C4-2B (cell line): ENCODE results near the gene B3GNT9.

Experiments
- H3K27ac ChIP-seq: fragments of 450-650 bp; 2 replicates; pipeline ENCODE4 v1.5.1; 2017
- CTCF ChIP-seq: fragments of 450-650 bp; conservative IDR thresholded peaks from 2 replicates; pipeline ENCODE4 v1.5.1; 2017; ENCODE audit warnings: mild to moderate bottlenecking
- ZFX ChIP-seq: fragments of 450-650 bp; IDR thresholded peaks from 2 replicates; pipeline ENCODE4 v1.6.1; 2017

Gene B3GNT9

GRCh38 chr16:67185651-67186134, 34.9 kb upstream of the B3GNT9 start:
- H3K27ac ChIP-seq = no peak overlapping the region
- no peak; the same call in 1 of the 2 replicates for TF ChIP-seq CTCF
- TF ChIP-seq ZFX = no peak

GRCh38 chr16:67184995-67185650, 34.3 kb upstream of the B3GNT9 start:
- peak overlapping the region; percentile 91 for H3K27ac ChIP-seq
- TF ChIP-seq ZFX = no peak
- TF ChIP-seq CTCF = peak; percentile 75

- TF ChIP-seq CTCF (no peak), ZFX (no peak)
- H3K27ac ChIP-seq = peak overlapping the region; percentile 91
Measured at GRCh38 chr16:67184453-67184994, 33.7 kb upstream of the B3GNT9 start.

GRCh38 chr16:67183627-67184452, 33.0 kb upstream of the B3GNT9 start, which contains the start of gene MATCAP1:
Gene MATCAP1 (minus strand): TSS chr16:67183963. CDS start chr16:67180610, 3,353 bp downstream.
- TF ChIP-seq CTCF (no peak), ZFX (0 out of 2 replicates have a peak, but pooled peaks have one; percentile 11)
- peak within 1 kb of the TSS; percentile 91 for H3K27ac ChIP-seq

GRCh38 chr16:67183284-67183626, 32.5 kb upstream of the B3GNT9 start:
- peak overlapping the region; percentile 91 for H3K27ac ChIP-seq
- TF ChIP-seq CTCF (no peak), ZFX (0 out of 2 replicates have a peak, but pooled peaks have one; percentile 24)

GRCh38 chr16:67182288-67182687, 31.5 kb upstream of the B3GNT9 start:
- no peak overlapping the region for H3K27ac ChIP-seq
- no peak for TF ChIP-seq ZFX
- TF ChIP-seq CTCF = no peak

- TF ChIP-seq CTCF (no peak), ZFX (no peak)
- no peak overlapping the region for H3K27ac ChIP-seq
Measured at GRCh38 chr16:67181346-67181745, 30.5 kb upstream of the B3GNT9 start.
